22Rv1 (cell line): ENCODE results near the gene POTEM.
"Not testable (repeated sequence)": the region's sequence is repeated elsewhere in the genome, so short reads cannot be mapped to it uniquely, and the experiment has no call there.

Experiments used
- CTCF ChIP-seq: fragments of 450-650 bp; IDR thresholded peaks from 2 replicates; pipeline ENCODE4 v1.5.1; 2017; ENCODE audit warnings: mild to moderate bottlenecking
- ZFX ChIP-seq: fragments of 450-650 bp; IDR thresholded peaks from 2 replicates; pipeline ENCODE4 v1.6.1; 2017; ENCODE audit warnings: antibody characterized with exemption, borderline replicate concordance

GRCh38 chr14:19006490-19006889, 39.3 kb downstream of the POTEM start:
- TF ChIP-seq CTCF, ZFX: not testable (repeated sequence)
